NCI-H1694 (cell line): ENCODE measurements around the gene TNXB.
"Not testable (repeated sequence)": the region's sequence is repeated elsewhere in the genome, so short reads cannot be mapped to it uniquely, and the experiment has no call there.

Experiments
- DNase-seq: peaks from one replicate; lab custom pipeline; 2025; lab: John Stamatoyannopoulos, UW

The TNXB gene

DNA sequence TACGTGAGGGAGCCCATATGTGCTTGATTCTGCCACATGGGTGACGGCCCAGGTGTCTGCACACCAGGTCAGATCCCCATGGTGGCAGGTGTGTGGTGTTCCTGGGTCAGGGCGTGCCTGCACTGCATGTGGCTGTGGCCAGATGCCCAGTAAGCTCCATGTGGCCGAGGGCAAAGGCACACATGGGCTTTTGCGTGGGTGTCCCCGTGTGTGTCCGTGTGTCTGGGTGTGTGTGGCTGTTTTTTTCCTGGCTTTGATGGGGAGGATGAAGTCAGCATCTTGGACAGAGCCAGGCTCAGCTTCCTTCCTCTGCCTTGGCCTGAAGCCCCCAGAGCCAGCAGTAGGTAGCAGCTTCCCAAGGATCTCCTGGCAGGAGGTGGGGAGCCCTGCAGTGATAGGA is 1.5 kb upstream of the TNXB start:
- no peak for DNase-seq

DNA sequence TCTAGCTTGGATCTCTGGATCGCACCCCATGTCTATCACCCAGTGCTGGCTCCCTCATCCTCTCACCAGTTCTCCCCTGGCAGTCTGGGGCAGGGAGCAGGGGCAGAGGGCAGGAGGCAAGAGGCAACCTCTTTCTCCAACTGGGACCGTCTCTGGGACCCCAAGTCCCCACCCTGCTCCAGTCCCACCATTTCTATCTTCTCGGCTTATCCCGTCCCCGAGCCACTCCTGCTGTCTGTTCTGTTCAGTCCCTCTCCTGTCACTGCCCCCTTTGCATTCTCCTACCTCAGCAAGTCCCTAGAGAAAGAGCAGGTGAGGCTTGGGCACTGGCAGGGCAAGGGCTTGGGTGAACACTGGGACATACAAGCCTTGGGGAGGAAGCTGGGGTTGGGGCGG is 625 bp upstream of the TNXB start:
- no peak for DNase-seq

GRCh38 chr6:32108727-32109113 is 418 bp downstream of the TNXB start:
- no peak for DNase-seq

- DNase-seq: no peak
These were observed 977 bp downstream of the TNXB start for GRCh38 chr6:32108094-32108627.

DNA sequence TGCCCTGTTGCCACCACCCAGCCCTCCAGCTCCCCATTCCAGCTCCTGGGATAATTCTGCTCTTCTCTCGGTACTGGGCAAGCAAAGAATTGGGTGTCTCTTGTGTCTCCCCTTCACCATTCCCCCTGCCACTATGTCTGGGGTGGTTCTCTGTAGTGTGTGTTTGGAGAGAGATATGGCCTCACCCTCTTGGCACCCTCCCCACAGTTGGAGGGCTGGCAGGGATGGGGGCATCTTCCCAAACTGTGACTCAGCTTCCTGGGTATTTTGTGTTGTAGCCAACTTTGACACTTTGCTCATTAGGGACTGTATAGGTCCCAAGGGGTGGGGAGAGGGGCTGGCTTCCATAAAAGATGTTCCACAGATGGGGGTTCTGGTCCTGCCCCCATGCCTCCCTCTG is 1.7 kb downstream of the TNXB start:
- no peak for DNase-seq

DNA sequence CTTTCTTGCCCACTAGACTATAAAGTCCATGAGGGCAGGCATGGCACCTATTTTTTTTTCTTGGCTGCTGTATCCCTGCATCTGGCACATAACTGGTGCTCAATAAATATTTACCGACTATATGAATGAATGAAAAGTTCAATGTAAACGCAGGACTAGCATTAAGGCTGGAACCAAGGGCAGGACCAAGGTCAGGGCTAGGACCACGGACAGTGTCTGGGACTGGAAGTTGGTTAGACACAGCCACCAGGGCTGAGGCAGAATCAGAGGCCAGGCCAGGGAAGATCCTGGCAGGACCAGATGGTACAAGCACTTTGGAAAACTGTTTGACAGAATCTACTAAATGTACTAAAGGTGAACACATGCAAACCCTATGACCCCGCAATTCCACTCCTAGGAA is 3.7 kb downstream of the TNXB start:
- DNase-seq: no peak

GRCh38 chr6:32102255-32102654 is 6.9 kb downstream of the TNXB start:
- DNase-seq: no peak

DNA sequence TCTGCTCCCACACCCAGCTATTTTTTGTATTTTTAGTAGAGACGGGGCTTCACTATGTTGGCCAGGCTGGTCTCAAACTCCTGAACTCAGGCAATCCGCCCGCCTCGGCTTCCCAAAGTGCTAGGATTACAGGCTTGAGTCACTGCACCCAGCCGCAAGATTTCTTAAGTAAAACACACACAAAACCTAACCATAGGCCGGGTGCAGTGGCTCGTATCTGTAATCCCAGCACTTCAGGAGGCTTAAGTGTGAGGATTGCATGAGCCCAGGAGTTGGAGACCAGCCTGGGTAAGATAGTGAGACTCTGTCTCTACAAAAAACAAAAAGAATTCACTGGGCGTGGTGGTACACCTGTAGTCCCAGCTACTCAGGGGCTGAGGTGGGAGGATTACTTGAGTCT is 8.9 kb downstream of the TNXB start:
- DNase-seq: not testable (repeated sequence)

DNA sequence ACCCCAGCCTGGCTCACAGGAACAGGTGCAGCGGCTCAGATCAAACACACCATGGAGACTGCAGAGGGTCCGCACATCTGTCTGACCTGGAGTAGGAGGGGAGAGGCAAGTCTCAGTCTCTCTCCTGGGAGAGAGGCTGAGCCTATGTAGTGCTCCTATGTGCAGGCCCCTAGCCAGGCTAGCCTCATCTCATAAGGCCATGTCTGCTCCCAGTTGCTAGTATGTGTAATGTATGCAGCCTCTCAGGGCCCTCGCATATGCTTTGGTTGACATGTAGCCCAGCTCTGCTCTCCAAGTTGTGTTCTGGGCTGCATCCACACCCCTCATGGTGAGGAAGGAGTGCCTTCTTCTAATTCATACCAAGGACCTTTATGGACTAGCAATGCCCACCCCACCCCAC is 11.8 kb downstream of the TNXB start:
- DNase-seq: no peak

GRCh38 chr6:32096394-32097258 is 12.5 kb downstream of the TNXB start:
- no peak for DNase-seq

- DNase-seq: no peak
These were observed 13.1 kb downstream of the TNXB start for GRCh38 chr6:32096087-32096393.

DNA sequence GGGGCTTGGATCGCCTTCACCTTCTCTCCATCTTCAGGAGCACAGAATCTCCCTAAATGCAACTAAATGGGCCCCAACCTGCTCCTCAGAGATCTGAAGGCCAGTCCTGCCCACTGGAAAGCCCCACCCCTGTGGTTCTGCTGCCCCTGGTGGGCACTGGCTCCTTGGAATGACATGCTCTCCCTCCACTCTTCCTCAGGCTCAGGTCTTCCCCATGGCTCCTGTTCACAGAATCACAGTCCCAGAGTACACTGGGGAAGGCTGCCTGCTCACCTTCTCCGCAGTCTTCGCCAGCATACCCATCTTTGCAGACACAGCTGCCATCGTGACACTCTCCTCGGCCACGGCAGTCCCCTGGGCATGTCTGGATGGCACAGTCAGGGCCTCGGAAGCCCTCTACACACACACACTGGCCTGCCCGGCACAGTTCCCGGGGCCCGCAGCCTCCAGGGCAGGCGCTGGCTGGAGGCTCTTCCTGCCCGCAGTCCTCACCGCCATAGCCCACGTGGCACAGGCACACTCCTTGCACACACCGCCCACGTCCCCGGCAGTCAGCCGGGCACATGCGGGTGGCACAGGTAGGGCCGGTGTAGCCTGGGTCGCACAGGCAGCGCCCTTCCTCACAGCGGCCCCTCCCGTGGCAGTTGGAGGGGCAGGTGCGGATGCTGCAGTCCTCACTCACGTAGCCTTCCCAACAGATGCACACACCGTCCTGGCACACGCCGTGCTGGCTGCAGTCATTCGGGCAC is 13.6 kb downstream of the TNXB start:
- no peak for DNase-seq

DNA sequence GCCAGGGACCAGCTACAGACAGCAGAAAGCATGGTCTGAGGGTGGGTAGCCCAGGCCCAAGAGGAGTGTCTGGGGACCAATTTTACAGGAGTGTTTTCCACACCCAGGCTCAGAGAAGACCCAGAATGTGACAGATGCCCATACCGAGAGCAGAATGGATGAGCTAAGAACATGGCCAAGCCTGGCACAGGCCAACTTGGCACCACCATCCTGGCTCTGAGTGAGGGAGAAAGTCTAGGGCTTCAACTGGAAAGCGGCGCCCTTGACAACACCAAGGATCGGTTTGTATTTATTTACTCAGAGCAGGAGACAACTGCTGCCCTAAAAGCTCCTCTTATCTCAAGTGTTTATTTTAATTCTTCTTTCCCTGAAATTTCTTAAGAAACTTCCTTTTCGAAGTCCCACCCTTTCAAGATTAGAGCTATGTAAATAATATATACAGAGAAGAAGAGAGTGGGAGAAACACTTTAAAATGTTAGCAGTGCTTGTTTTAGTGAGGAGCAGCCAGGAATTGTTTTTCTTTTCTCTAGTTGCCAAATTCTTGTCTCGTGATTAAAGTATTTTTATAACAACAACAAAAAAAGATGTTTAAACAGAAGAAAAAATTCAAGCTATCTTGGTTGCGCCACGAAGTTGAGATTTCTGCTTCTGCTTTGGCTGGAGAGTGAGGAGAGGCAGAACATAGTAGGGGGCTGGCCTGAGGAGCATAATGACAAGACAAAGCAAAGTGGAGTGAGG is 16.2 kb downstream of the TNXB start:
- DNase-seq: no peak

- DNase-seq: no peak
These were observed 19.9 kb downstream of the TNXB start for GRCh38 chr6:32089082-32089828.

DNA sequence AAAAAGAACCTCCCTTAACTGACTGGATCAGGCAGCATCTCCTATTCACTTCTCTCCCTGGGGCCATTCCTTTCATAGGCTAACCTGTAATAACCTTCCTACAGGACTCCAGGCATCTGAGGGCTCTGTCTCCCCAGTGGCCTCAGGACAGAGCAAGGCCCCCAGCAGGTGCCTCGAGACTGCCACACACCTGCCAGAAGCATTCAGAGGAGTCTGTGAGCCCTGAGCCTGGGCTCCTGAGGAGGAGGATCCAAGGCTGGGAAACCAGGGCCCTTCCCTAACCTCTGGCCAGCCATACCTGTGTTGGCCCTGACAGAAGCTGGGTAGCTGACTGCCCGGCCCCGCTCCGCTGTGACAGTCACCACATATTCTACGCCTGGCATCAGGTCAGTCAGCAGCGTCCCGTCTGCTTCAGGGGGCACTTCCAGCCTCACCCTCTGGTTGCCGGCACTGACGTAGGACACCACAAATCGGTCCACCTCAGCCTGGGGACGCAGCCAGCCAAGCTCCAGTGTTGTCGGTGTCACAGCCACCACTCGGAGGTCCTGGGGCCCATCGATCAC is 20.6 kb downstream of the TNXB start:
- no peak for DNase-seq

DNA sequence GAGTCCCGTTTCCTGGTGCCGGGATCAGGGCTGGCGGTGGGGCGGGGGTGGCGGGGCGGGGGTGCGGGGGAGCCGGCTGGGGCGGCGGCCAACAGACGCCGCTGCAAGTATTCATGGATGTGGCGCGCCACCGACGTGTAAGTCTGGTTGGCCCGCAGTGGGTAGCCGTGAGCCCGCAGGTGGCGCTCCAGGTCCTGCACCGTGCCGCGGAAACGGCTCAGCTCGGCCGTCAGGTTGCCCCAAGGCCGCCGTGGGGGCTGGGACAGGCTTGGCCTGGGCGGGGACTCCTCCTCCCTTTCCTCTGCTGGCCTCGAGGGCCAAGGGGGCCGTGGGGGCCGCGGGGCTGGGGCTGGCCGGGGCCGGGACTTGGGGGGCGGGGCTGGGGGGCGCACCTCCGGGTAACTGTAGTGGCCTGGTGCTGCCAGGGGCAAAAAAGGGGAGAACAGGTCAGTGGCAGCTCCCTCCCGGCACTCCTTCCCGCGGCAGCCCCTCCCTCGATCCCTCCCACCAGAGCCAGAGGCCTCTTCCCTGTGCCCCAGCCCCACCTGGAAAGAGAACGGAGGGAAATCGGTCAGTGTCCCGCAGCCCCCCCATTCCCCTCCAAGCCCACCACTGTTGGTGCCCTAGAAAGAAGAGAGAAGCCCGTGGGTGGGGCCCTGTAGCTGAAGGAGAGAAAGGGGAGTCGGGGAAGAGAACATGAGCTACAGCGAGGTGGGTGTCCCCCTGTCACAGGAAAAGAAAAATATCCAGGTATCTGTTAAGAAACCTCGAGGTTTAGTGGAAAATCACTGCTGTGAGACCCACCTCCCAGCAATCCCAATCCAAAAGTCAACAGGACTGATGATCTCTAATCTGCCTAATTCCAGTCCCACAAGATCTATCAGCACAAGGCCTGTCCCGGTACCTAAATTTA is 21.3 kb downstream of the TNXB start:
- DNase-seq: no peak

DNA sequence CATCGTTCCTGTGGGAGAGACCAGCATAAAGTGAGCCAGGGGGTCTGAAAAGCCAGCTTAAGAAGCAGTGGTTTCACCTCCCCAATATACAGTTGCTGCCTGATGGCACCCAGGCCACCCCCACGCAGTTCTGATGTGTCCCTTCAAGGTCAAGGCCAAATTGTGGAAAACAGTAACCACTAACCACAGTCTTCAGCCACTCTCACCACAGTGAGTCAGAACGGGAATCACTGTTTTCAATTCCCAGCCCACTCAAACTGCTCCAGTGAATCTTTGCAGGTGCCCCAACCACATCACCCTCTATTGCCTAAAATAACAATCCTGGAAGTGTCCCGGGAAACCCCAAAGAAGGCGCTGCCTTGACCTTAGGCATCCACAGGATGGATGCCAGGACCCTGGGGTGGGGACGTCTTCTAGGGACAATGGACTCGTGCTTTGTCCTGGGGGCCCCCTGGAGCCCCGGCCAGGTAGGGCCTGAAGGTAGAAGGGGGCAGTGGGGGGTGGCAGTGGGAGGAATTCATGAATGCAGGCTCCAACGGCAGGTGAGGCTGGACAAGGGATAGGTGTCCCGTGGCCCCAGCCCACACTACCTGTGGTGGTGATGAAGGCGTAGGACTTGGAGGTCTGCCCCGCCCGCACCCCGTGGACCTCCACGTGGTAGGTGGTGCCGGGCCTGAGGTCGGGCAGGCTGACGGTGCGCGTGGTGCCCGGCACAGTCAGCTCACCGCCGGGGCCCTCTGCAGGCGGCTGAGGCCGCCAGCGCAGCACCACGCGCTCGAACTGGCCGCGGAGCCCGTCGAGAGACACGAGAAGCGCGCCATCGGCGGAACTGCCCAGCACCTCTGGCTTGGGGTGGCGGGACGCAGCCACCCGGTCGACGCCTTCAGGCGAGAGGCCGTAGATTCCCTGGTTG is 22.2 kb downstream of the TNXB start:
- DNase-seq: no peak

GRCh38 chr6:32085759-32086459 is 23.2 kb downstream of the TNXB start:
- no peak for DNase-seq

DNA sequence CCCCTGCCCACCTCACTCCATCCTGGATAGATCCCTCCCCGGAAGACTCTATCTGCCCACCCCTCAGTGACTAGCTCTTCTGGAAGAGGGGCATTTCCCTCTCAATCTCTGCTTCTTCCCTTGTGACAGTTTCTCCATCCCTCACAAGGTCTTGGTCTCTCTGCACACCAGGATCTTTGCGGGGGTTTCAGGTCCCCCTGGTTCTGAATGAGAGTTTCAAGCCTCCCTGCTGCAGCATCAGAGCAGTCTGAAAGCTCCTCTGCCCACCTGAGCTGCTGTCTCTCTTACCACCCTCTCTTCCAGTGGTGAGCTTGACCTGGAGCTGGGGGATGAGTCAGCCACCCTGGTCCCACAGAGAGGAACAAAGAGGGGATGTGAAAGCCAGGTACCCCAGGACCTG is 24.4 kb downstream of the TNXB start:
- DNase-seq: no peak
